ENCODE measurements around the gene IL3.

Gene IL3

DNA sequence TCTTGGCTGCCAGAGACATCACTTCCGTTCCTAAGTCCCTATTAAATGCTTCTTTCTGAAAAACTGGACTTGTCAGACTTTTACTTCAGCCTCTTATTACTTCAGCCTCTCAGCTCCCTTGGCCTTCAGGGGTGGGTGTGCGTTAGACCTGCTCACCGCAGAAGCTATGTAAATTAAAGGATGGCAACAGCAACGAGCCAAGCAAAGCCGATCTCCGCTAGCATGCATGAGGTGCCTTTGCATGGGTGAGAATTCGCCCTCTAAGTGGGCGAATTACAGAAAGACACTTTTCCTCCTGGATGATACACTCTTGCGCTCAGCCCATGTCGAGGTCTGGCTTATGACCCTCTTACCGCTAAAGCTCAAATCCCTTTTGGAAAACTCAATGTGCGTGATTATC is 10.9 kb upstream of the IL3 start:
- Mint-ChIP-seq H3K9me3 (no peaks in the 10 kb centered on the region), H3K27ac (no peak overlapping the region), H3K27me3 (no peaks in the 10 kb centered on the region), H3K4me3 (no peak overlapping the region), H3K36me3 (no peaks in the 10 kb centered on the region), H3K4me1 (no peaks in the 10 kb centered on the region)

DNA sequence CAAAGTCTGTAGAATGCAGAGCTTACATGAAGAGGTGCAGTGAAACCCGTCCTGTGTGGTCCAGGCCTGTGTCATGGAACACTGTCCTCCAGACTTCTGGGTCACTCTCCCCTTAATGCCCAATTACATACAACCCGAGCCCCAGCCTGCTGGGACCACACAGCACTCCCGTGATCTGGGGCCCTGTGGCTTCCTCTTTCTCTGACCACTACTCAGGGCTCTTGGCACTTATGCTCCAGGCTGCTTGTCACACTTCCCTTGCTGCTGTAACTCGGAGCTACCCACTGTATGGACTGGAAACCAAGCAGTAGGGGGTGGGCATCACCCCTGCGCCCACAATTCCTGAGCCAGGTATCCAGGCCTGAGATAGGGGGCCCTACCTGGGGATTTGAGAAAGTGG is 10.3 kb upstream of the IL3 start:
- Mint-ChIP-seq H3K4me3 (no peak overlapping the region), H3K27me3 (no peaks in the 10 kb centered on the region), H3K9me3 (no peaks in the 10 kb centered on the region), H3K27ac (no peak overlapping the region), H3K36me3 (no peaks in the 10 kb centered on the region), H3K4me1 (no peaks in the 10 kb centered on the region)

DNA sequence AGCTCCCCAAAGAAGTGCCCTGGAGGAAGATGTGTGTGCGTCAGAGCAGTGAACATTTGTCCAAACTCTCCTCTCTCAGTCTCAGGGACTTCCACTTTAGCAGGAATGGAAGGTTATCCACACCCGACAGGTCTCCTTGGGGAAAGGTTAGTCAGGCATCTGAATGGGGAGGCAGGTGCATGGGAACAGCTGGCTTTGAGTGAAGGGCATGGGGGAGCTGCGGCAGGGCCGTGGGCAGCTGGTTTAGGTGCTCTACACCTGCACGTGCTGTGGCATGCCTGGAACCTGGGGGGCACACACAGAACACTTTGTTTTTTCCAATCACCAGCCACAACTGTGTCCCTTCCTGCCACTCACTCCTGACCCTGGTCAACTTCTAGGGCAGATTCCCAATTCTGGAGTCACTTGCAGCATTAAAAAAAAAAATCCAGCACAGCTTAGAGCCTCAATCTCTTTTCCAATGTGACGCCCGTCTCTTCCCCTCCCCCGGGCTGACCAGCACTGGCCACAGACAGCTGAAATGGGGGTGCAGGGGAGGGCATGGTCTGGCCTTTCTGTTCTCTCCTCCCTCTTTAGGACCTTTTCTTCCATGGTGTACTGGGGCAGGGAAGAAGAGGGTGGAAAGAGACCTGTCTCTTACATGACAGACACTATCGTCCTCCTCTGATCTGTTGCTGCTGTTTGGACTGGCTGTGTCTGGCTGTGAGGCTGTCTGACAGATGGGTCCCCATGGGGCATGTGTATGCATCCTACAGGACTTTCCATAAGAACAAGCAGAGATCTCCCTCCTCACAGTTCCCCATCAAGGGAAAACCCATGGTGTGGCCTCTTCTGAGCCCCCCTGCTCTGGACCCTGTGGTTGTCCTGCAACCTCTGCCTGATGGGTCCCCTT is 9.5 kb upstream of the IL3 start:
- Mint-ChIP-seq H3K27ac (no peak overlapping the region), H3K9me3 (no peaks in the 10 kb centered on the region), H3K4me1 (peaks cover 2% of the 10 kb centered on the region), H3K27me3 (no peaks in the 10 kb centered on the region), H3K4me3 (no peak overlapping the region), H3K36me3 (no peaks in the 10 kb centered on the region)

DNA sequence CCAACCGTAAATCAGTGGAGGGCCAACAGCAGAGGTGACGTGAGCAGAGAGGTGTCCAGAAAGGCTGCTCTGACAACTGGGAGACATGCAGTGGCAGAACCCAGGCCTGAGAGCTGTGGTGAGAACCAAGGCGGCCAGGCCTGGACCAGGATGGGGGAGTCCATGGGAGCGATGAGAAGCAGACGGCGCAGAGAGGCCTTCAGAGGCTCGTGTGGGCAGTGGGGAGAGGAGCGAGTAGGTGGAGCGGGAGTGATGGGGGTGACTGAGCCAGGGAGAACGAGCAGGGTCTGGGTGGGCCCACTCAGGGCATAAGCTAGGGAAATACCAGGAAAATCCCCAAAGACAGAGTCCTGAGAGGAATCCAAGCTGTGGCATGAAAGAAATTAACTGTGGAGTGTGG is 7.9 kb upstream of the IL3 start:
- no peaks in the 10 kb centered on the region for H3K9me3 Mint-ChIP-seq
- no peak overlapping the region for H3K4me3 Mint-ChIP-seq
- peak overlapping the region; percentile 55 for H3K27ac Mint-ChIP-seq
- H3K36me3 Mint-ChIP-seq = no peaks in the 10 kb centered on the region
- peaks cover 7% of the 10 kb centered on the region for H3K4me1 Mint-ChIP-seq
- no peaks in the 10 kb centered on the region for H3K27me3 Mint-ChIP-seq

DNA sequence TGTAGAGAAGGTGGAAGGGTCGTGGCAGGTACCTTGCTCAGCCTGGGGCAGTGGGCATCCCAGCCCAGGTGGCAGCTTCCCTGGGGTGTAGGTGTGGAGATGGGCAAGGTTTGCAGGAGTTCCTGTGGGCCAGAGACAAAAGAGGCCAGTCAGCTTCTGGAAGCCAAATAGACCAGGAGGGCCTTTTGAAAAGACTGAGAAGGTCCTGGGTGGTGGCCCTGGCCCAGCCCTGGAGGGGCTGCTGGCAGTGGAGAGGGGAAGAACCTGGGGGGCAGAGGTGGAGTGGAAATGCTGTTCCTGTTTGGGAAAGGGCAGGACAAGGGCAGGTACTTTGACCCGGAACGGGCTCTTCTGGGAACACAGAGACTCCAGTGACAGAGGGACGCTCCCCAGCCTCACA is 7.0 kb upstream of the IL3 start:
- Mint-ChIP-seq H3K27ac (no peak overlapping the region), H3K36me3 (no peaks in the 10 kb centered on the region), H3K27me3 (no peaks in the 10 kb centered on the region), H3K9me3 (no peaks in the 10 kb centered on the region), H3K4me3 (no peak overlapping the region), H3K4me1 (peaks cover 7% of the 10 kb centered on the region)

DNA sequence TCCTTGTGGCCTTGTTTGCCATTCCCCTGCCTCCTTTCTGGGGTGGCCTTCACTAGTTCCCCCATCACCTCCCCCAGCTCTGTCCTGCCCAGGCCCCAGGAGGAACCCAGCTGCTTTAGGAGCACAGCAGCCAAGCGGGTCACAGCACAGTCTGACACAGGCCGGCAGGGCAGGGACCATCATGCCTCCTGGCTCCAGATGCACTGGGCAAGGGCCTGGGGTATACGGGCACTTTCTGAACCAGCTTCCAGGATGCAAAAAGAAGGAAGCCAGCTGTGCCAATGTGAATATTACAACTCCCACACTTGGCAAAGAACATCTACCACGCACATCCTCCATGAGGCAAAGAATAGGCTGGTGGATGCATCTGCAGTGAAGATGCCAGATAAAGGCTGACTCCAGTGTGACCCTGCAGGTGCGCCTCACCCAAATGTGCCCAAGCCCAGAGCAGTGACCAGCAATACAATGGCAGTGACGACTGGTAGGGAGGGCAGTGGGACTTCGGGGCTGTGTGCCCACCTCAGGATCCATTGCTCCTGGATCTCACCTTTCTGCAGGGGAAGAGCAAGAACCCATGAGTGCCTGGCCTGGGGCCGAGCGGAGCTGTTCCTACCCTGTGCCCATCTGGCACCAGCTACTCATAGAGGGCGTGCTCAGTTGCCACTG is 6.3 kb upstream of the IL3 start:
- Mint-ChIP-seq H3K4me3 (no peak overlapping the region), H3K9me3 (no peaks in the 10 kb centered on the region), H3K36me3 (no peaks in the 10 kb centered on the region), H3K27me3 (no peaks in the 10 kb centered on the region), H3K4me1 (peaks cover 7% of the 10 kb centered on the region), H3K27ac (no peak overlapping the region)

DNA sequence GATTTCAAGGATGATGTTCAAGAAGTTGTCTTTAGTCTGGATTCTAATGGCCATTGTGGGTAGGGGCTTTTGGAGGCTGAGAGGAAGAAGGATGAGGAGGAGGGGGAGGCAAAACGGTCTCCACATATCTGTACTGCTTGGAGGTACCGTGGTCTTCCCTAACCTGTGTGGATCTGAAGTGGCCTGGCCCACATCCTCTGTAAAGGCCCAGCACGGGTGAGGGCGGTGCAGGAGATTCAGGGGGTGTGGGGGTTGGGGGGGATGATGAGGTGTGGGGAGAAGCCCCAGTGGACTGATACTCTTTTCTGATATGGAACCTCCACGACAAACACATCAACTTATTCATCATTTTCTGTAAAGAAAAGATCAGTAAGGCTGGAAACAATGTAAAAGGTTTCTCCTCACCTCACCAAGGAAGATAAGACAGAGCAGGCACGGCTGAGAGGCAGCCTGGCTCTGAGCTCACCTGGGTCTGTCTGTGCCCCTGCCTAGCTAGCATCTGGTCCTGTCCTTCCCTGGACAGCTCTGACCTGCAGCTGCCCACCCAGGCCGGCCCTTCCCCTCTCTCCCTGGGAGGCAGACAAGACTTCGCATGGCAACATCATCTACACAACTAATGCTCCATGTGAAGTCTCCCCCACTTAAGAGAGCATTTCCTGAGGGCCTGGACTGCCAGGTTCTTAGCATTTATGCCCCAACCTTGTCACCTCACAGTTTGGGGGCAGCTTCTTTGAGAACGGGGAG is 5.6 kb upstream of the IL3 start:
- no peak overlapping the region for H3K27ac Mint-ChIP-seq
- H3K4me3 Mint-ChIP-seq = no peak overlapping the region
- peaks cover 7% of the 10 kb centered on the region for H3K4me1 Mint-ChIP-seq
- H3K27me3 Mint-ChIP-seq = no peaks in the 10 kb centered on the region
- H3K9me3 Mint-ChIP-seq = no peaks in the 10 kb centered on the region
- no peaks in the 10 kb centered on the region for H3K36me3 Mint-ChIP-seq

DNA sequence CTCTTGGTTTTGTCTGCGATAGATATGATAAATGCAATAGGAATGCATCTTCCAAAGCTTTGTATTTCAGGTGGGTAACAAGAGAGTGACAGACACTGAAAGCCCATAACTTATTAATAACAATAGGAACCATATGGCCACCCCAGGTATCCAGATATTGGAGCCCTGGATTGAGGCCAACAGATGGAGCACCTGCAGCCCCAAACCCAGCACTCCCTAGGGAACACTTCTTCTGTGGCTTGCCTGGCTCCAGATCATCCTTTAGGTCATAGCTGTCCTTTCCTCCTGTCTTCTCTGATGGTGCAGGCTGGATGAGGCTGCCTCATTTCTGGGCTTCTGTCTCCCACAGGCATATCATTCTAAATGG is 5.0 kb upstream of the IL3 start:
- no peak overlapping the region for H3K27ac Mint-ChIP-seq
- H3K4me1 Mint-ChIP-seq = peaks cover 7% of the 10 kb centered on the region
- H3K9me3 Mint-ChIP-seq = no peaks in the 10 kb centered on the region
- H3K27me3 Mint-ChIP-seq = no peaks in the 10 kb centered on the region
- H3K4me3 Mint-ChIP-seq = no peak overlapping the region
- H3K36me3 Mint-ChIP-seq = no peaks in the 10 kb centered on the region

DNA sequence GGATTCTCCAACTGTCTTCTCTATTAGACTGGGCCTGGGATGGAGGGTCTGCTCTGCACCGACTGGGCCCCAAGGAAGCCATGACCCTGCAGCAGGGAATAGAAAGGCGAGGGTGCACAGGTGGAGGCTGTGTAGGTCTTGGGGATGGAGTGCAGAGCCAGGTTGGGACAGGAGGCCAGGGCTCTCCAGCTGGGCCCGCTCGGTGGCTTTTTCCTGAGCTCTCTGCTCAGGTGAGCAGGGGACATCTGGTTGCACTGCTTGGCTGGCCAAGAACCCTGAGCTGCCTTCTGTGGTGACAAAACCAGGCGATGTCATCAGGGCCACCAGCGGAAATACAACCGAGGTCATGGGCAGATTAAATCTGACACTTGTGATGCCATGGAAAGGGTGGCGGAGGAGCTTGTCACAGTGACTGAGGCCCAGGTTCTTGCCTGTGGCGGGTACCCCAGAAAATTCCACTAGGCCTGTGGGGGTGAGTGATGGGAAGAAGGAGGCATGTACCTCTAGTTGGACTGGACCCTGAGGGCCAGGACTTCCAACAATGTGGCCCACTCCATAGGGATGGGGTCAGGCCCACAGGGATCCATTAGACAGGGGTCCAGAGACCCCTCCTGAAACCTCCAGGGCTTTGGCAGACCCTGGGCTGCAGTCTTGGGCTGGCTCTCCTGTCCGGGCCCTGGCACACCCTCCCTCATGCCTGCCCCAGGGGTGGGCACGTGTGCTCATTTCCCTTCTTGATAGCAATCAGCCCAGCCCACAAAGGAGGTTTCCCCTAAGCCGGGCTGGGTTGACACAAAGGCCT is 4.4 kb upstream of the IL3 start:
- H3K27me3 Mint-ChIP-seq = no peaks in the 10 kb centered on the region
- no peaks in the 10 kb centered on the region for H3K36me3 Mint-ChIP-seq
- H3K27ac Mint-ChIP-seq = no peak overlapping the region
- H3K4me3 Mint-ChIP-seq = no peak overlapping the region
- H3K9me3 Mint-ChIP-seq = no peaks in the 10 kb centered on the region
- H3K4me1 Mint-ChIP-seq = peaks cover 7% of the 10 kb centered on the region

DNA sequence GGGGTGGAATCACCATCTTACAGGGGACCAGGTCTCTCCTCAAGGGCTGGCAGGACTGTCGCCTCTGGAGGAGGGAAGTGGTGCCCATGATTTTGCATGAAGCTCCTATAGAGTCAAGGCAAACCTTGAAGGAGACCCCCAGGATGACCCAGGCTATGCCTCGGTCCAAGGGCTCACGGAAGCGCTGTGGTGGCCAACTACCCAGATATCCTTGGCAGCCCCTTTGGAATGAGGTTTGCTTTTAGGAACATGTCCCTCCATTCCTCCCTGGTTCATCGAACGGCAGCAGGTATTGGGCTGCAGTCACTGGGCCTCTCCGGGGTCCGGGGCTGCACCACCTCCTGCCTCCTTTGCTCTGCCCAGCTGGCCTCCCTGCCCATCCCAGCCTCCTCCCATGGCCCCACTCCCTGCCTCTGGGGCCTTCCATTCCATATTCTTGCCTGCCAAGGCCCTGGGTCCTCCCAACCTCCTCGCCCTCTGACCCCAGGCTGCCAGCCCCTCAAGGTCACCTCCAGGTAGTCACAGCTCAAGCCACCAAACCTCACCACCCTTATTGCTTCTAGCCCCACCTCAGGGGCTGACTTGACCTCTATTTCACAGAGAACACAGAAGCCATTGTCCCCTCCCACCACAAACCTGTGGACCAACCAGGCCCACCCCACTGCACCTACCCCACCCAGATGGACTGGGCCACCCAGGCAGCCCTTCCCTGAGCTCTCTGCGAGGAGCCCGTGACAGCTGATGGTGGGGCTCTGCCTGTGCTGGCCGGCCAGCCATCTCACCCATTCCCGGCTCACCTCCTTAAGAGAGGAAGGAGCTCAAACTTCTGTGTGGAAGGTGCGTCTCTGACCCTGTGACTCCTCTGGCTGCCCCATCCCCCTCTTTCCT is 3.6 kb upstream of the IL3 start:
- H3K27me3 Mint-ChIP-seq = no peaks in the 10 kb centered on the region
- H3K27ac Mint-ChIP-seq = peak overlapping the region; percentile 47
- H3K4me3 Mint-ChIP-seq = no peak overlapping the region
- peaks cover 7% of the 10 kb centered on the region for H3K4me1 Mint-ChIP-seq
- H3K36me3 Mint-ChIP-seq = no peaks in the 10 kb centered on the region
- no peaks in the 10 kb centered on the region for H3K9me3 Mint-ChIP-seq

DNA sequence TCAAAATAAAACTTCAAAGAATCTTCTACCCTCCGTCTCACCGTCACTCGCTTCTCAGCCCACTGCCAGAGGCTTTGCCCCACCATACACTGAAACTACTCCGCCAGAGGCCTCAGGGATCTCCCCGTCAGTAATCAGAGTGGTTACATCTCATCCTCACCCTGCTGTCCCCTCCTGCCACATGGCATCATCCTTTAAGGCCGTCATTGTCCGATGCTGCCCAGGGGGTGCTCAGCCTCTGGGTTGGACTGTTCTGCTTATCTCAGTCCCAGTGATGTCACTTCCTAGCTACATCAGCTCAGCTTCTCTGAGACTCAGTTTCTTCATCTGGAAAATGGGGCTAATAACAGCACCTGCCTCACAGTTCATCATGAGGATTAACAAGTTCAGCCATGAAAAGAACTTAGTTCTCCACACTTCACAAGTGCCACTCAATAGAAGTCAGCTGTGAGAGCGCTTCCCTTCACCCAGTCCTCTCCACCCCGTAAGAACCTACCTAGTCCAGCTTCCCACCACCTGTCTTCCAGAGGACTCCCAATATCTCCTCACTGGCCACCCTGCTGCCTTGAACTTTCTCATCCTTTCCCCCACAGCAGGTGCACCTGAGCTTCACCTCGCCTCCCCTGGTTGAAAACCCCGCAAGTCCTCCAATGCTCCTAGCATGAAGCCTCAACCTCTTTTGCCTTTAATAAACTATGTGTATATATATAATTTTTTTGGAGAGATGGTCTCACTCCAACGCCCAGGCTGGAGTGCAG is 2.8 kb upstream of the IL3 start:
- H3K4me3 Mint-ChIP-seq = no peak overlapping the region

DNA sequence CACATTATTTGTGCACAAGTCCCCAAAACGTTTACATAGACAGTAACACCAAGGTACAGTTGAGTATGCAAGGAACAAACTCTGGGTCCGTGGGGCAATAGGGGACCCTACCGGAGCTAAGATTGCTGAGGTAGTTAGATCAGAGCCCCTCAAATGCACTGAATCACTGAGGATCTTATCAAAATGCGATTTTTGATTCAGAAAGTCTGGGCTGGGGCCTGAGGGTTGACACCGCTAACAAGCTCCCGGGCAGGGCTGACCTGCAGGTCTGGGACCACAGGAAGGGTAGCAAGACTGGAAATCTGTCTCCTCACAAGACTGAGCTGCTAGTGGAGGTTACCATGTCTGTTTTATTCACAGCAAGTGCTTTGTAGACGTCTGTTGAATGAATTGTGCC is 1.8 kb upstream of the IL3 start:
- H3K4me3 Mint-ChIP-seq = no peak overlapping the region
- no peaks in the 10 kb centered on the region for H3K27me3 Mint-ChIP-seq
- no peaks in the 10 kb centered on the region for H3K36me3 Mint-ChIP-seq
- H3K27ac Mint-ChIP-seq = no peak overlapping the region
- H3K9me3 Mint-ChIP-seq = no peaks in the 10 kb centered on the region
- H3K4me1 Mint-ChIP-seq = peaks cover 12% of the 10 kb centered on the region

More for the DNA sequence above, 2.8 kb upstream of the IL3 start:
- Mint-ChIP-seq H3K27me3 (no peaks in the 10 kb centered on the region), H3K36me3 (no peaks in the 10 kb centered on the region), H3K27ac (no peak overlapping the region), H3K9me3 (no peaks in the 10 kb centered on the region), H3K4me1 (peaks cover 7% of the 10 kb centered on the region)

DNA sequence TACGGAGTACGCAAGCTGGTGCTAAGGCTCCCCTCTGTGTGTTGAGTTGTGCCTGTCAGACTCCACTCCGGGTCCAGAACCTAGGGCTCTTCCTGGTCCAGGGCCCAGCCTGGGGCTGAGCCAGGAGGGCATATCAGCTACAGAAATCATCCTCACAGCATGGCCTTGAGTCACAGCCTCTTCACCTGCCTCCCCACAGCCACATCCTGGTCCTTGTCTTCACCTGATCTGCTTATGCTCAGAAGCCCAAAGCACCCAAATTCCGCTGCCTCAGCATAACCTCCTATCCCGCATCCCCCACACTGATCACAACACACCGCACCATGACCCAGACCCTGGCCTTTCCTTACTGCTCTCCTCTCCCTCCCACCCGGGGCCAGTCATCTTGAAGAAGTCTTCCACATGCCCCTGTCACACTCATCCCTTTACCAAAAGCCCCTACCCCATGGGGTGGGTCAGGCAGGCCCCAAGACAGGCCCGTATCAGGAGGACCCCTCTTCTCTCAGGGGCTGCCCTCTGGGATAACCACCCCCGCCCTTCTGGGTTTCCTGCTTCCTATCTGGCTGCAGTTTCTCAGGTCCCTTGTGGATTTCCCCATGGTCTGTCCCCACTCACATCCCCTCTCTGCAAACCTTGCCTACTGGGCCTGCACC is 1.3 kb upstream of the IL3 start:
- peaks cover 13% of the 10 kb centered on the region for H3K4me1 Mint-ChIP-seq
- H3K4me3 Mint-ChIP-seq = no peak overlapping the region
- H3K9me3 Mint-ChIP-seq = no peaks in the 10 kb centered on the region
- H3K27me3 Mint-ChIP-seq = no peaks in the 10 kb centered on the region
- no peak overlapping the region for H3K27ac Mint-ChIP-seq
- H3K36me3 Mint-ChIP-seq = no peaks in the 10 kb centered on the region

Measured in activated naive CD4-positive, alpha-beta T cell treated with anti-CD3 and anti-CD28 coated beads, Interleukin-2, amount 50 U/mL, for 24 hours (primary cell).